ENCODE measurements around the gene ABL1. TPM values are rescaled to one million over a fixed set of nuclear protein-coding genes. Genes with fewer than 3 reads are reported as not detected.
A peak's percentile ranks its signal among the peaks of the same experiment; 100 is the strongest.
"Not testable (repeated sequence)": the region's sequence is repeated elsewhere in the genome, so short reads cannot be mapped to it uniquely, and the experiment has no call there.

Gene ABL1
- total RNA-seq, 1 donor from 2014 or later: 52.1 TPM

- DNase-seq: no peak
- Histone ChIP-seq H3K4me3 (no peak overlapping the region), H3K36me3 (no peaks in the 10 kb centered on the region), H3K27ac (no peak overlapping the region), H3K4me1 (peaks cover 68% of the 10 kb centered on the region), H3K27me3 (no peaks in the 10 kb centered on the region), H3K9me3 (no peaks in the 10 kb centered on the region)
- no peak for ATAC-seq
- TF ChIP-seq CTCF (IDR thresholded peaks at IDR 0.05): no peak
- intact Hi-C loops (cut with DNase I): no loop called here
Measured at GRCh38 chr9:130845254-130845653, 10.2 kb downstream of the ABL1 start.

GRCh38 chr9:130845901-130846481, 10.9 kb downstream of the ABL1 start:
- H3K4me1 ChIP-seq: peaks cover 68% of the 10 kb centered on the region
- intact Hi-C loops (cut with DNase I): no loop called here
- H3K27me3 ChIP-seq: no peaks in the 10 kb centered on the region
- H3K27ac ChIP-seq: peak overlapping the region; percentile 80
- peak overlapping the region; percentile 15 for H3K4me3 ChIP-seq
- no peaks in the 10 kb centered on the region for H3K9me3 ChIP-seq
- no peak for TF ChIP-seq CTCF (IDR thresholded peaks at IDR 0.05)
- DNase-seq: no peak
- H3K36me3 ChIP-seq: no peaks in the 10 kb centered on the region
- no peak for ATAC-seq

DNA sequence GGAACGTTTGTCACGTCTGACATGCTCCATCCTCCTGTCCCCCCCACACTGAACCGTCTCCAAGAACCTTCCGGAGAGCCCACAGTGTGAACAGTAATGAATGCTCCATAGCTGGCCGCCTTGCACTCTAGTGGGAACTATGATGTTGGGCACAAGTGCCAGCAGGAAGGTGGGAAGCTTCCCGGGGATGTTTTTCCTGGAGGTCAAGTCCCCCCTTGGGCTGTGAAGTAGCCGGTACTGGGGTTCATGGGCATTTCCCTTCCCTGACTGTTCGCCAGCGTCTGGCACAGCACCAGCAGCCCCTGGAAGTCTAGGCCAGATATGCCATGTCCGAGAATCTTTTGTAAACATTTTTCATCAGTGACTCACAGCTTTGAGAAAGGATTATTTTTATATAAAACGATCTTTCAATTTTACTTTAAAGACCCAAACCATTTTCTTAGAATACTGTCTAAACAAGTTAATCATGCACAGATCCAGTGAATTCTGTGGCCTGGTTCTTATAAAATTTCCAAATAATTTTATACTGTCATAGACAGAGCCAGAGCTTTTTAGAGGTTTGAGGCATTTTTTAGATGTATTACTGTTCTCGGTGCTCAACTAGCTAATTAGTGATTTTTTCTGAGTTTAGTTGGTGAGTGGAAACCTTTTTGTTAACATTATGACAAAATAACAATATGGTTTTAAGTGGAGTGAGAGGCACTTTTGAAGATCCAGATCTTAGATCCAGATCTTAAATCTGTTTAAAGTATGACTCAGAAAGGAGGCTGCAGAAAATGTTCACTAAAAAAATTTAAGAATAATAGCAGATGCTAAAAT, 11.6 kb downstream of the ABL1 start:
- no peaks in the 10 kb centered on the region for H3K27me3 ChIP-seq
- H3K4me1 ChIP-seq: peaks cover 65% of the 10 kb centered on the region
- no peak for TF ChIP-seq CTCF (IDR thresholded peaks at IDR 0.05)
- H3K36me3 ChIP-seq: no peaks in the 10 kb centered on the region
- intact Hi-C loops (cut with DNase I): no loop called here
- H3K9me3 ChIP-seq: no peaks in the 10 kb centered on the region
- DNase-seq (no peak), ATAC-seq (peak; percentile 46)
- H3K27ac ChIP-seq: peak overlapping the region; percentile 80
- H3K4me3 ChIP-seq: peak overlapping the region; percentile 15

GRCh38 chr9:130847306-130848217, 12.5 kb downstream of the ABL1 start:
- Histone ChIP-seq H3K9me3 (no peaks in the 10 kb centered on the region), H3K27ac (peak overlapping the region; percentile 80), H3K4me1 (peaks cover 57% of the 10 kb centered on the region), H3K36me3 (no peaks in the 10 kb centered on the region), H3K4me3 (no peak overlapping the region), H3K27me3 (no peaks in the 10 kb centered on the region)
- peak; percentile 79 for ATAC-seq
- peak; percentile 9 for TF ChIP-seq CTCF (IDR thresholded peaks at IDR 0.05)
- DNase-seq: no peak
- intact Hi-C loops (cut with DNase I): no loop called here

DNA sequence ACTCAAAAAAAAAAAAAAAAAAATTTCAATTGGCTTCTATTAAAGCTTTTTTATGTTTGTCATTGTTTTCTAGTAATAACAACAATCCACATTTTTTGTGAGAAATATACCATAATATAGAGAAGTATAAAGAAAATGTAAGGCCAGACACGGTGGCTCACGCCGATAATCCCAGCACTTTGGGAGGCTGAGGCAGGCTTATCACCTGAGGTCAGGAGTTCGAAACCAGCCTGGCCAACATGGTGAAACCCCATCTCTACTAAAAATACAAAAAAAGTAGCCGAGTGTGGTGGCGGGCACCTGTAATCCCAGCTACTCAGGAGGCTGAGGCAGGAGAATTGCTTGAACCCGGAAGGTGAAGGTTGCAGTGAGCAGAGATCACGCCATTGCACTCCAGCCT, 13.5 kb downstream of the ABL1 start:
- H3K4me1 ChIP-seq: peaks cover 51% of the 10 kb centered on the region
- intact Hi-C loops (cut with DNase I); ATAC-seq; H3K36me3 ChIP-seq; H3K4me3 ChIP-seq; H3K9me3 ChIP-seq; DNase-seq; H3K27me3 ChIP-seq: not testable (repeated sequence)
- peak overlapping the region; percentile 80 for H3K27ac ChIP-seq
